ENCODE results near the gene DONSON. TPM values are rescaled to one million over a fixed set of nuclear protein-coding genes. Genes with fewer than 3 reads are reported as not detected.

Gene DONSON
- total and polyA plus RNA-seq, 2 of the 13 experiments (the other 11 are each of a cell fraction or from before 2014, with no cell fraction given): 35.4 to 63.6 TPM

DNA sequence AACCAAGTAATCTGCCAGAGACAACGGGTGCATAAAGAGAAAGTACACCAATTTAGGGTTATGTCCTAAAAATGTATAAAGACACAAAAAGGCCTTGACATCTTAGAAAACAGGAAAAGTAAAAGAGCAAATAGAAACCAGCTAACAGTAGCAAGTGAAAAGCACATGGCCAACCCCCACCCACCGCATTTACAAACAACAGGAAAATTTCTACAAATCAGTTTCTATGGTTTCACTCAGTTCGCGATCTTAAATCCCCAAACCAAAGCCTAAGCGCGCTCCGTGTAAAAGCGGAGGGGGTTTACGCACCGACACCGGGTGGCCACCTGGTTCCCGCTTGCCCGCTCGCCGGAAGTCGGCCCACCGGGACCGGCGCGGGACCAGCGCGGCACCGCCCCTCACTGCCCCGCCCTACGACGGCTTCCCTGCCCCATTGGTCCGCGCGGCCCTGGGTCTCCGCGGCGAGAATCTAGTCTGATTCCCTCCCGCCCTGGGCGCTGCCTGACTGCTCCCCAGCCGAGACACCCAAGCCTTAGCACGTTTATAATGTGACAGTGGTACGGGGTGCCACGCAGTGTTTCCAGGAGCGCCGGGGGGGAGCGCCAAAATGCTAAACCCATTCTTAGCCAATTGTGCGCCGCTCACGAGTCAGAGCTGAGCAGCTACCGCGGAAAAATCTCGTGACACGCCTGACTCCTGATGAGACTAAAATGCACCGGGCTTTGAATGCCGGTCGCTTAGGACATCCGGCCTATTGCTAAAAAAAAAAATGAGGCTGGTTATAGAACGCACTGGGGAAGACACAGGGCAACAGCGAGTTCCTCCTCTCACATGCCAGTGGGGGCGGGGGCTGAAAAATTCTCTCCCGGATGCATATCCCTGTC, 46.5 kb downstream of the DONSON start, which contains the start of gene GART (continued):
- TF ChIP-seq FIP1L1 (IDR thresholded peaks at IDR 0.05; ENCODE audit: borderline replicate concordance, insufficient read depth, low read depth, low read length) (0 out of 2 replicates have a peak, but pooled peaks have one; percentile 5), NAIF1 (CRISPR knock-in tag; IDR thresholded peaks at IDR 0.05; ENCODE audit: borderline replicate concordance) (no peak), ZNF337 (CRISPR knock-in tag; IDR thresholded peaks at IDR 0.05; ENCODE audit: borderline replicate concordance, low read depth) (no peak), PITX1 (CRISPR knock-in tag; IDR thresholded peaks at IDR 0.05) (no peak; the same call in 1 of the 2 replicates), RORA (CRISPR knock-in tag; IDR thresholded peaks at IDR 0.05) (no peak), ZNF333 (CRISPR knock-in tag; IDR thresholded peaks at IDR 0.05; ENCODE audit: borderline replicate concordance) (no peak), SNAI1 (CRISPR knock-in tag; IDR thresholded peaks at IDR 0.05; ENCODE audit: borderline replicate concordance) (peak; percentile 43; the same call in 1 of the 2 replicates), GLMP (CRISPR knock-in tag; IDR thresholded peaks at IDR 0.05; ENCODE audit: borderline replicate concordance) (no peak), SP2 (CRISPR knock-in tag; IDR thresholded peaks at IDR 0.05) (peak; percentile 74), SATB2 (CRISPR knock-in tag; IDR thresholded peaks at IDR 0.05) (no peak), ZNF260 (CRISPR knock-in tag; IDR thresholded peaks at IDR 0.05; ENCODE audit: borderline replicate concordance, low read depth) (no peak), ZNF30 (CRISPR knock-in tag; IDR thresholded peaks at IDR 0.05) (no peak)
- TF ChIP-seq, protein P1, sequence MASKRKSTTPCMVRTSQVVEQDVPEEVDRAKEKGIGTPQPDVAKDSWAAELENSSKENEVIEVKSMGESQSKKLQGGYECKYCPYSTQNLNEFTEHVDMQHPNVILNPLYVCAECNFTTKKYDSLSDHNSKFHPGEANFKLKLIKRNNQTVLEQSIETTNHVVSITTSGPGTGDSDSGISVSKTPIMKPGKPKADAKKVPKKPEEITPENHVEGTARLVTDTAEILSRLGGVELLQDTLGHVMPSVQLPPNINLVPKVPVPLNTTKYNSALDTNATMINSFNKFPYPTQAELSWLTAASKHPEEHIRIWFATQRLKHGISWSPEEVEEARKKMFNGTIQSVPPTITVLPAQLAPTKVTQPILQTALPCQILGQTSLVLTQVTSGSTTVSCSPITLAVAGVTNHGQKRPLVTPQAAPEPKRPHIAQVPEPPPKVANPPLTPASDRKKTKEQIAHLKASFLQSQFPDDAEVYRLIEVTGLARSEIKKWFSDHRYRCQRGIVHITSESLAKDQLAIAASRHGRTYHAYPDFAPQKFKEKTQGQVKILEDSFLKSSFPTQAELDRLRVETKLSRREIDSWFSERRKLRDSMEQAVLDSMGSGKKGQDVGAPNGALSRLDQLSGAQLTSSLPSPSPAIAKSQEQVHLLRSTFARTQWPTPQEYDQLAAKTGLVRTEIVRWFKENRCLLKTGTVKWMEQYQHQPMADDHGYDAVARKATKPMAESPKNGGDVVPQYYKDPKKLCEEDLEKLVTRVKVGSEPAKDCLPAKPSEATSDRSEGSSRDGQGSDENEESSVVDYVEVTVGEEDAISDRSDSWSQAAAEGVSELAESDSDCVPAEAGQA (IDR thresholded peaks at IDR 0.05; ENCODE audit: low read depth): no peak
- TF ChIP-seq, protein P1 (CRISPR knock-in tag; IDR thresholded peaks at IDR 0.05; ENCODE audit: borderline replicate concordance): 0 out of 2 replicates have a peak, but pooled peaks have one; percentile 52
- TF ChIP-seq, protein P2, sequence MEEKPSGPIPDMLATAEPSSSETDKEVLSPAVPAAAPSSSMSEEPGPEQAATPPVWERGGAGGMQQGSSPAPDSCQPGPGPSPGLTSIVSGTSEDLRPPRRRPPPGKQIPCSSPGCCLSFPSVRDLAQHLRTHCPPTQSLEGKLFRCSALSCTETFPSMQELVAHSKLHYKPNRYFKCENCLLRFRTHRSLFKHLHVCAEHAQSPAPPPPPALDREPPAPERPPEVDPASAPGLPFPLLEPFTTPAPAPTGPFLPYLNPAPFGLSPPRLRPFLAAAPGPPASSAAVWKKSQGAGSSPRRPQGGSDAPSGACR (CRISPR knock-in tag; IDR thresholded peaks at IDR 0.05): no peak; the same call in 1 of the 2 replicates
- TF ChIP-seq, protein P3, sequence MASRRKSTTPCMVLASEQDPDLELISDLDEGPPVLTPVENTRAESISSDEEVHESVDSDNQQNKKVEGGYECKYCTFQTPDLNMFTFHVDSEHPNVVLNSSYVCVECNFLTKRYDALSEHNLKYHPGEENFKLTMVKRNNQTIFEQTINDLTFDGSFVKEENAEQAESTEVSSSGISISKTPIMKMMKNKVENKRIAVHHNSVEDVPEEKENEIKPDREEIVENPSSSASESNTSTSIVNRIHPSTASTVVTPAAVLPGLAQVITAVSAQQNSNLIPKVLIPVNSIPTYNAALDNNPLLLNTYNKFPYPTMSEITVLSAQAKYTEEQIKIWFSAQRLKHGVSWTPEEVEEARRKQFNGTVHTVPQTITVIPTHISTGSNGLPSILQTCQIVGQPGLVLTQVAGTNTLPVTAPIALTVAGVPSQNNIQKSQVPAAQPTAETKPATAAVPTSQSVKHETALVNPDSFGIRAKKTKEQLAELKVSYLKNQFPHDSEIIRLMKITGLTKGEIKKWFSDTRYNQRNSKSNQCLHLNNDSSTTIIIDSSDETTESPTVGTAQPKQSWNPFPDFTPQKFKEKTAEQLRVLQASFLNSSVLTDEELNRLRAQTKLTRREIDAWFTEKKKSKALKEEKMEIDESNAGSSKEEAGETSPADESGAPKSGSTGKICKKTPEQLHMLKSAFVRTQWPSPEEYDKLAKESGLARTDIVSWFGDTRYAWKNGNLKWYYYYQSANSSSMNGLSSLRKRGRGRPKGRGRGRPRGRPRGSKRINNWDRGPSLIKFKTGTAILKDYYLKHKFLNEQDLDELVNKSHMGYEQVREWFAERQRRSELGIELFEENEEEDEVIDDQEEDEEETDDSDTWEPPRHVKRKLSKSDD (CRISPR knock-in tag; IDR thresholded peaks at IDR 0.05; ENCODE audit: low read depth): no peak
